ENCODE data around the gene SLC4A1. TPM values are rescaled to one million over a fixed set of nuclear protein-coding genes. Genes with fewer than 3 reads are reported as not detected.

SLC4A1 gene
- polyA plus RNA-seq, 1 of the 3 experiments (the other 2 are of a cell fraction): not detected

DNA sequence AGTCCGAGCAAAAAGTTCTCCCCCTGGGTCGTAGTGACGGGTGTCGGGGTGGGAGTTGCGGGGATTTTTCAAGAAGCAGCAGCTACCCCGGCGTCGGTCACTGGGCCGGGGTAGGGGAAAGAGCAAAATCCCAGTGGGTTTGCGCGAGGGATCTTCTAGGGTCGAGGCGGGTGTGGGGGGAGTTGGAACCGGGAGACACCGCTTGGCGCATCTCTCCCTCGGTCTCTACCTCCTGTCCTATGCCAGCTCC lies 46.1 kb downstream of the SLC4A1 start:
- CTCF ChIA-PET: interaction anchor here (0.7 to 5.5 kb wide), 13 partner anchors 12 to 129 kb away, joined by 3 to 37 read pairs (median 6); partner anchors contain the start of genes RUNDC3A, SLC25A39 and TMUB2
- TF ChIP-seq GABPA (IDR thresholded peaks at IDR 0.05; ENCODE audit: low read depth): no peak
- TF ChIP-seq POLR2AphosphoS5 (IDR thresholded peaks at IDR 0.05; ENCODE audit: low read depth, low read length): peak; percentile 74; the same call in 1 of the 2 replicates
- TF ChIP-seq, protein P1, sequence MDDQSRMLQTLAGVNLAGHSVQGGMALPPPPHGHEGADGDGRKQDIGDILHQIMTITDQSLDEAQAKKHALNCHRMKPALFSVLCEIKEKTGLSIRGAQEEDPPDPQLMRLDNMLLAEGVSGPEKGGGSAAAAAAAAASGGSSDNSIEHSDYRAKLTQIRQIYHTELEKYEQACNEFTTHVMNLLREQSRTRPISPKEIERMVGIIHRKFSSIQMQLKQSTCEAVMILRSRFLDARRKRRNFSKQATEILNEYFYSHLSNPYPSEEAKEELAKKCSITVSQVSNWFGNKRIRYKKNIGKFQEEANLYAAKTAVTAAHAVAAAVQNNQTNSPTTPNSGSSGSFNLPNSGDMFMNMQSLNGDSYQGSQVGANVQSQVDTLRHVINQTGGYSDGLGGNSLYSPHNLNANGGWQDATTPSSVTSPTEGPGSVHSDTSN (IDR thresholded peaks at IDR 0.05): 0 out of 2 replicates have a peak, but pooled peaks have one; percentile 5
- no peak for TF ChIP-seq NFIC (IDR thresholded peaks at IDR 0.05; ENCODE audit: borderline replicate concordance)
- H3K36me3 ChIP-seq (replicated peaks in 1 of 2; ENCODE audit: control insufficient read depth in 1 of 2, insufficient read depth in 2 of 2, low read length in 1 of 2): peaks cover 5% of the 10 kb centered on the region in 2 experiments
- H2AFZ ChIP-seq (ENCODE audit: low read depth): peak overlapping the region; percentile 73; the same call in 1 of the 2 replicates
- H3K27me3 ChIP-seq (ENCODE audit: insufficient read depth): no peaks in the 10 kb centered on the region
- H3K27ac ChIP-seq (ENCODE audit: low read depth in 2 of 2, low read length in 1 of 2): peak overlapping the region; percentile 87 to 97
- peaks cover 34% of the 10 kb centered on the region for H3K79me2 ChIP-seq (ENCODE audit: insufficient read depth)
- POLR2A ChIA-PET: interaction anchor here (0.8 to 3.5 kb wide), 5 partner anchors 18 to 105 kb away, joined by 3 to 34 read pairs (median 5); partner anchors contain the start of genes RUNDC3A and SLC25A39
- peak overlapping the region; percentile 76 to 91 for H3K4me3 ChIP-seq (ENCODE audit: low read depth in 2 of 2, low read length in 1 of 2)
- 2% methylated on average over 17 of the region's 17 CpGs for WGBS (ENCODE audit: low lambda C conversion rate)
- DNase-seq: no peak
- H4K20me1 ChIP-seq (ENCODE audit: insufficient read depth): peaks cover 14% of the 10 kb centered on the region
- H3K9me2 ChIP-seq: no peaks in the 10 kb centered on the region
- H3F3A ChIP-seq (replicated peaks; ENCODE audit: insufficient read depth): peaks cover 37% of the 10 kb centered on the region
- H3K4me2 ChIP-seq: peak overlapping the region; percentile 85
- peaks cover 23 to 30% of the 10 kb centered on the region in 2 experiments for H3K4me1 ChIP-seq (ENCODE audit: control insufficient read depth in 1 of 2, insufficient read depth in 2 of 2, low read depth in 1 of 2, low read length in 1 of 2)
- no peaks in the 10 kb centered on the region for H3K9me3 ChIP-seq
- peak overlapping the region; percentile 97; the same call in 1 of the 2 replicates for H3K9ac ChIP-seq

DNA sequence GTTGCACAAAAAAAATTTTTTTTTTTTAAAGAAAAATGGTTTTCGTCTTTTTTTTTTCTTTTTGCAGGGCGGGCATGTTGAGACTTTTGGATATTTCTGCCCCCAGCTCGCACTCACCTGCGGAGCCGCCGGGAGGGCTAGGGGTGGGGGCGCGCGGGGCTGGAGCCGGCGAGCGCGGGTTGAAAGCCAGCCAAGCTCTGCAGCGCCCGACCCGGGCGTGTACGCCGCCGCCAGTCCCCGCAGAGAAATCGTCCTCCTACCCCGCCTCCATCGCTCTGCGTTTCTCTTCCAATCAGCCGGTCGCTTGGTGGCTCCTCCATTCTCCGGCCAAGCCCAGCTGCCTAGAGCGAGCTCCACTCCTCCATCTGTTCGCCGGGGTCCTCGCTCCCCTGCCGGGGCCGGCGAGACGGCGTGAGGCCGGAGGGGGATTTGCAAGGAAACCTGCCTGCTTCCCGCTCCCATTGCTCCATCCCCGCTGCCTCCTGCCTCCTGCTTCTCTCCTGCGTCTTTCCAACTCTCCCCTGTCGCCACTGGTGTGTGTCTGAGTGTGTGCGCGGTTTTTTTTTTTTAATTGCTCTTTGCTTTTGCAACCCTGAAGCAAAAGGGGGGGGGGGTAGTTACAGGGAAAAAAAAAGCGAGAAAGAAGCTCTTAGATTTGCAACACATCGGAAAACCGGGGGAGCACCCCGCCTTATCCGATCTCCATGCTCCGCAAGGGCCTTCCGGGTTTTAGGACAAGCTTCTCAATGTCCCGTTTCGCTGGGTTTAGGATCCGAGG lies 46.7 kb downstream of the SLC4A1 start:
- H3F3A ChIP-seq (replicated peaks; ENCODE audit: insufficient read depth): peaks cover 37% of the 10 kb centered on the region
- 2% methylated on average over 48 of the region's 54 CpGs for WGBS (ENCODE audit: low lambda C conversion rate)
- H3K9me2 ChIP-seq: no peaks in the 10 kb centered on the region
- H3K4me3 ChIP-seq (ENCODE audit: low read depth in 2 of 2, low read length in 1 of 2): peak overlapping the region; percentile 76 to 91
- TF ChIP-seq, protein P1 (IDR thresholded peaks at IDR 0.05): 0 out of 2 replicates have a peak, but pooled peaks have one; percentile 30
- TF ChIP-seq POLR2AphosphoS5 (IDR thresholded peaks at IDR 0.05; ENCODE audit: low read depth, low read length): 0 out of 2 replicates have a peak, but pooled peaks have one; percentile 9
- TF ChIP-seq, protein P2, sequence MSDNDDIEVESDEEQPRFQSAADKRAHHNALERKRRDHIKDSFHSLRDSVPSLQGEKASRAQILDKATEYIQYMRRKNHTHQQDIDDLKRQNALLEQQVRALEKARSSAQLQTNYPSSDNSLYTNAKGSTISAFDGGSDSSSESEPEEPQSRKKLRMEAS (IDR thresholded peaks at IDR 0.05; ENCODE audit: low read depth): 0 out of 2 replicates have a peak, but pooled peaks have one; percentile 9
- no peak for TF ChIP-seq MEF2A (IDR thresholded peaks at IDR 0.05; ENCODE audit: borderline replicate concordance, low read depth)
- no peak for TF ChIP-seq RAD21 (IDR thresholded peaks at IDR 0.05; ENCODE audit: low read length)
- TF ChIP-seq MXI1 (IDR thresholded peaks at IDR 0.05; ENCODE audit: low read depth, low read length): peak; percentile 65
- peak; percentile 57 for TF ChIP-seq ELF1 (IDR thresholded peaks at IDR 0.05)
- POLR2A ChIA-PET: interaction anchor here (0.8 to 3.5 kb wide), 6 partner anchors 17 to 106 kb away, joined by 3 to 34 read pairs (median 4); partner anchors contain the start of genes RUNDC3A and SLC25A39
- peak overlapping the region; percentile 73; the same call in 1 of the 2 replicates for H2AFZ ChIP-seq (ENCODE audit: low read depth)
- peaks cover 18% of the 10 kb centered on the region for H4K20me1 ChIP-seq (ENCODE audit: insufficient read depth)
- CTCF ChIA-PET: interaction anchor here (0.7 to 5.5 kb wide), 14 partner anchors 11 to 130 kb away, joined by 3 to 37 read pairs (median 8); partner anchors contain the start of genes GRN, RUNDC3A, SLC25A39 and TMUB2
- H3K27ac ChIP-seq (ENCODE audit: low read depth in 2 of 2, low read length in 1 of 2): peak overlapping the region; percentile 87 to 97
- peaks cover 10% of the 10 kb centered on the region in 2 experiments for H3K36me3 ChIP-seq (replicated peaks in 1 of 2; ENCODE audit: control insufficient read depth in 1 of 2, insufficient read depth in 2 of 2, low read length in 1 of 2)
- peak; percentile 84 for DNase-seq
- H3K9ac ChIP-seq: peak overlapping the region; percentile 97
- H3K4me1 ChIP-seq (ENCODE audit: control insufficient read depth in 1 of 2, insufficient read depth in 2 of 2, low read depth in 1 of 2, low read length in 1 of 2): peaks cover 25 to 30% of the 10 kb centered on the region in 2 experiments
- peaks cover 39% of the 10 kb centered on the region for H3K79me2 ChIP-seq (ENCODE audit: insufficient read depth)
- peak overlapping the region; percentile 85 for H3K4me2 ChIP-seq
- H3K9me3 ChIP-seq: no peaks in the 10 kb centered on the region
- H3K27me3 ChIP-seq (ENCODE audit: insufficient read depth): no peaks in the 10 kb centered on the region
